A673 (cell line): ENCODE measurements around the gene NRXN3.

Experiments
- EZH2 ChIP-seq: fragments of 200-600 bp; sonication (generic); IDR thresholded peaks from 2 replicates; pipeline ENCODE4 v1.6.1; 2017; ENCODE audit warnings: borderline replicate concordance, low read depth, mild to moderate bottlenecking, mixed read lengths, antibody characterized with exemption, low read length; ENCODE audit not compliant: poor library complexity, severe bottlenecking
- TF ChIP-seq, protein P1 (sequence below): fragments of 300-800, 200-600 bp; sonication (generic); conservative IDR thresholded peaks from 2 replicates; pipeline ENCODE4 v1.5.1; 2017; ENCODE audit warnings: low read depth, mild to moderate bottlenecking, antibody characterized with exemption, low read length, moderate library complexity, mixed read lengths

DNA sequence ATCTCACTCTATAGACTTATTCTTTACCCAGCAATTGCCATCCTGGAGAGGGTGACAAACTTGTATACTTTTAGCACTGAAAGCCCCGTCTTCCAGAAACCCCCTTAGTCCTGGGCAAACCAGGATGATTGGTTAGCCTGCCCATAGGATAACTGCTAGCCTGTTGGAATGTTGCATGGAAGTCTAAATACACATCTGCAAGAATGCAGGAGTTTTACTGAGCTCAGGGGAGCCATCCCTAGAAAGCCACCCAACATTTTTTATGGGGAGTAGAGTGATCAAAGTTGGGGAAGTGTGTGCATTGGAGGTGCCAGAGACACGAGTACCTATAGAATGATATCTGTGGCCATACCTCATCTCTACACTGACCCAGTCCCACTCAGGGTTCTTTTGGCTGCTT lies 155.7 kb downstream of the NRXN3 start:
- TF ChIP-seq, protein P1, sequence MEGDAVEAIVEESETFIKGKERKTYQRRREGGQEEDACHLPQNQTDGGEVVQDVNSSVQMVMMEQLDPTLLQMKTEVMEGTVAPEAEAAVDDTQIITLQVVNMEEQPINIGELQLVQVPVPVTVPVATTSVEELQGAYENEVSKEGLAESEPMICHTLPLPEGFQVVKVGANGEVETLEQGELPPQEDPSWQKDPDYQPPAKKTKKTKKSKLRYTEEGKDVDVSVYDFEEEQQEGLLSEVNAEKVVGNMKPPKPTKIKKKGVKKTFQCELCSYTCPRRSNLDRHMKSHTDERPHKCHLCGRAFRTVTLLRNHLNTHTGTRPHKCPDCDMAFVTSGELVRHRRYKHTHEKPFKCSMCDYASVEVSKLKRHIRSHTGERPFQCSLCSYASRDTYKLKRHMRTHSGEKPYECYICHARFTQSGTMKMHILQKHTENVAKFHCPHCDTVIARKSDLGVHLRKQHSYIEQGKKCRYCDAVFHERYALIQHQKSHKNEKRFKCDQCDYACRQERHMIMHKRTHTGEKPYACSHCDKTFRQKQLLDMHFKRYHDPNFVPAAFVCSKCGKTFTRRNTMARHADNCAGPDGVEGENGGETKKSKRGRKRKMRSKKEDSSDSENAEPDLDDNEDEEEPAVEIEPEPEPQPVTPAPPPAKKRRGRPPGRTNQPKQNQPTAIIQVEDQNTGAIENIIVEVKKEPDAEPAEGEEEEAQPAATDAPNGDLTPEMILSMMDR, result no peak
- no peak for TF ChIP-seq EZH2
